A549 (cell line): ENCODE measurements around the gene ZNF324. TPM values are rescaled to one million over a fixed set of nuclear protein-coding genes. Genes with fewer than 3 reads are reported as not detected.
A peak's percentile ranks its signal among the peaks of the same experiment; 100 is the strongest.

ENCODE experiments used
- ATAC-seq, 2 experiments: fragments of 200-7000 bp in 1 of 2; fragments of >200 bp in 1 of 2; cut with Nextera tagmentation in 1 of 2; cut with Tn5 transposase in 1 of 2; 3 replicates each; pipeline versions ENCODE4 v1.8.0 to v1.9.1; 2018 to 2020; ENCODE audit warnings: mild to moderate bottlenecking in 1 of 2, moderate library complexity in 1 of 2
- CTCF ChIA-PET: fragments of 300-600 bp; sonication (Branson Sonifier 250); formaldehyde crosslinking; extraction: SDS; loops from one replicate; lab custom pipeline; 2021; ENCODE audit warnings: antibody characterized with exemption, inconsistent platforms; lab: Yijun Ruan, JAX
- POLR2A ChIA-PET: fragments of 350-600 bp; formaldehyde crosslinking; extraction: SDS; loops from one replicate; lab custom pipeline; 2021; ENCODE audit warnings: antibody characterized with exemption, inconsistent platforms; lab: Yijun Ruan, JAX
- DNase-seq, 2 experiments: peaks; one replicate each; pipeline versions ENCODE4 v3.0.0 to v3.0.0-alpha.2; 2011 to 2016; ENCODE audit warnings: low read depth in 1 of 2, low spot score in 1 of 2
- FAIRE-seq: peaks from 2 replicates; lab custom pipeline; 2011; peaks lifted over from hg19 to GRCh38; lab: Jason Lieb, UNC
- H3K27ac ChIP-seq, 2 experiments: fragments of >200 bp; sonication (Bioruptor Twin); formaldehyde crosslinking; 3 replicates each; pipeline ENCODE4 v1.5.1; 2016 to 2017
- H3K4me1 ChIP-seq: fragments of >200 bp; sonication (Bioruptor Twin); formaldehyde crosslinking; 3 replicates; pipeline ENCODE4 v1.6.1; 2016
- H3K4me2 ChIP-seq: fragments of >200 bp; sonication (Bioruptor Twin); formaldehyde crosslinking; 3 replicates; pipeline ENCODE4 v1.6.1; 2016
- H3K4me3 ChIP-seq: fragments of >200 bp; sonication (Bioruptor Twin); formaldehyde crosslinking; 3 replicates; pipeline ENCODE4 v1.5.1; 2016
- H3K9me3 ChIP-seq: fragments of >200 bp; sonication (Bioruptor Twin); formaldehyde crosslinking; 3 replicates; pipeline ENCODE4 v1.6.1; 2016
- EHMT2 ChIP-seq: fragments of 200-600 bp; sonication (generic); IDR thresholded peaks from 2 replicates; pipeline ENCODE4 v1.6.1; 2016; ENCODE audit warnings: antibody characterized with exemption, low read depth, mild to moderate bottlenecking, moderate library complexity
- ESRRA ChIP-seq: fragments of 150-350 bp; IDR thresholded peaks from 2 replicates; pipeline ENCODE4 v1.6.1; 2014; ENCODE audit warnings: mild to moderate bottlenecking, low read length, borderline replicate concordance
- GATA3 ChIP-seq: IDR thresholded peaks from 2 replicates; pipeline ENCODE4 v1.6.1; 2012; ENCODE audit warnings: borderline replicate concordance
- HOXA7 ChIP-seq: fragments of 250-450 bp; sonication (Bioruptor Pico); IDR thresholded peaks from 2 replicates; pipeline ENCODE4 v1.5.0; 2020; ENCODE audit warnings: mild to moderate bottlenecking, moderate library complexity
- HOXB5 ChIP-seq: fragments of 250-450 bp; sonication (Bioruptor Pico); IDR thresholded peaks from 2 replicates; pipeline ENCODE4 v1.5.0; 2020; ENCODE audit warnings: mild to moderate bottlenecking, moderate library complexity
- JUN ChIP-seq, 2 experiments: fragments of >200 bp; sonication (Bioruptor Twin); formaldehyde crosslinking; IDR thresholded peaks; 2 replicates in 1 of 2; 3 replicates in 1 of 2; pipeline ENCODE4 v1.6.1; 2016 to 2017
- JUNB ChIP-seq: fragments of >200 bp; sonication (Bioruptor Twin); formaldehyde crosslinking; IDR thresholded peaks from 2 replicates; pipeline ENCODE4 v1.6.1; 2016
- KDM1A ChIP-seq: fragments of 200-600 bp; sonication (generic); IDR thresholded peaks from 2 replicates; pipeline ENCODE4 v1.6.1; 2016; ENCODE audit warnings: low read depth, mild to moderate bottlenecking
- NR3C1 ChIP-seq: fragments of >200 bp; sonication (Bioruptor Twin); formaldehyde crosslinking; IDR thresholded peaks from 3 replicates; pipeline ENCODE4 v1.6.1; 2017
- PHF8 ChIP-seq: fragments of 200-600 bp; sonication (generic); IDR thresholded peaks from 2 replicates; pipeline ENCODE4 v1.6.1; 2016; ENCODE audit warnings: low read depth, mild to moderate bottlenecking, antibody characterized with exemption, moderate library complexity, borderline replicate concordance
- POLR2A ChIP-seq: IDR thresholded peaks from 2 replicates; pipeline ENCODE4 v1.6.1; 2012; ENCODE audit warnings: mild to moderate bottlenecking, low read length
- RARB ChIP-seq: fragments of 250-450 bp; sonication (Bioruptor Pico); IDR thresholded peaks from 2 replicates; pipeline ENCODE4 v1.8.0; 2021; ENCODE audit warnings: mild to moderate bottlenecking, moderate library complexity
- RCOR1 ChIP-seq: fragments of 150-350 bp; IDR thresholded peaks from 2 replicates; pipeline ENCODE4 v1.6.1; 2014; ENCODE audit warnings: antibody characterized with exemption, low read length, low read depth
- SMC3 ChIP-seq: fragments of >200 bp; sonication (Bioruptor Twin); formaldehyde crosslinking; IDR thresholded peaks from 3 replicates; pipeline ENCODE4 v1.6.1; 2018; ENCODE audit warnings: inconsistent platforms
- SREBF2 ChIP-seq: fragments of 450-650 bp; IDR thresholded peaks from 2 replicates; pipeline ENCODE4 v1.6.1; 2014; ENCODE audit warnings: mild to moderate bottlenecking, moderate library complexity
- TFCP2L1 ChIP-seq: fragments of 250-450 bp; sonication (Bioruptor Pico); IDR thresholded peaks from 2 replicates; pipeline ENCODE4 v1.5.0; 2021; ENCODE audit warnings: mild to moderate bottlenecking
- TP53 ChIP-seq: fragments of 250-450 bp; sonication (Bioruptor Pico); IDR thresholded peaks from 2 replicates; pipeline ENCODE4 v1.5.0; 2021; ENCODE audit warnings: mild to moderate bottlenecking, moderate library complexity
- ZC3H11A ChIP-seq: fragments of 450-650 bp; IDR thresholded peaks from 2 replicates; pipeline ENCODE4 v1.6.1; 2014; ENCODE audit warnings: antibody characterized with exemption, mild to moderate bottlenecking
- ZFP36 ChIP-seq: fragments of 450-650 bp; IDR thresholded peaks from 2 replicates; pipeline ENCODE4 v1.6.1; 2014; ENCODE audit warnings: borderline replicate concordance; ENCODE audit not compliant: partially characterized antibody
- WGBS: methylation state at CpG from one replicate; pipeline ENCODE4 v1.1.6; 2017; ENCODE audit errors: missing lambda C conversion rate; 5-methylcytosine and 5-hydroxymethylcytosine counted together
- polyA plus RNA-seq, 4 experiments: library from polyadenylated mRNA; depleted of rRNA in 3 of 4; stranded (reverse); fragments of >200 nt; fragmentation: RNase III in 1 of 4; extraction: RNeasy Plus Mini Kit Qiagen cat#74134 plus additional on column Dnase treatment in 1 of 4; gene quantifications; 2 replicates in 3 of 4; 3 replicates in 1 of 4; pipeline ENCODE4 v1.2.3, GENCODE V29; 2011 to 2017
- TF ChIP-seq, protein P1 (sequence below): IDR thresholded peaks from 2 replicates; pipeline ENCODE4 v1.6.1; 2012
- TF ChIP-seq, protein P2 (sequence below): fragments of 200-600 bp; sonication (generic); IDR thresholded peaks from 2 replicates; pipeline ENCODE4 v1.6.1; 2016; ENCODE audit warnings: antibody characterized with exemption, mild to moderate bottlenecking, moderate library complexity
- TF ChIP-seq, protein P3 (sequence below): IDR thresholded peaks from 2 replicates; pipeline ENCODE4 v1.6.1; 2012; ENCODE audit warnings: low read depth, borderline replicate concordance
- TF ChIP-seq, protein P4 (sequence below): fragments of >200 bp; sonication (Bioruptor Twin); formaldehyde crosslinking; IDR thresholded peaks from 3 replicates; pipeline ENCODE4 v1.6.1; 2016
- TF ChIP-seq, protein P5 (sequence below): fragments of 250-450 bp; sonication (Bioruptor Pico); IDR thresholded peaks from 2 replicates; pipeline ENCODE4 v1.5.0; 2021; ENCODE audit warnings: mild to moderate bottlenecking, moderate library complexity, borderline replicate concordance
- TF ChIP-seq, protein P6 (sequence below): fragments of 150-350 bp; IDR thresholded peaks from 2 replicates; pipeline ENCODE4 v1.6.1; 2014; ENCODE audit warnings: low read depth, mild to moderate bottlenecking, low read length
- TF ChIP-seq, protein P7 (sequence below): fragments of 450-650 bp; IDR thresholded peaks from 2 replicates; pipeline ENCODE4 v1.6.1; 2014; ENCODE audit warnings: antibody characterized with exemption

ZNF324 gene
- polyA plus RNA-seq, 2 of the 4 experiments (the other 2 are of a cell fraction) = 3.0 to 6.9 TPM

DNA sequence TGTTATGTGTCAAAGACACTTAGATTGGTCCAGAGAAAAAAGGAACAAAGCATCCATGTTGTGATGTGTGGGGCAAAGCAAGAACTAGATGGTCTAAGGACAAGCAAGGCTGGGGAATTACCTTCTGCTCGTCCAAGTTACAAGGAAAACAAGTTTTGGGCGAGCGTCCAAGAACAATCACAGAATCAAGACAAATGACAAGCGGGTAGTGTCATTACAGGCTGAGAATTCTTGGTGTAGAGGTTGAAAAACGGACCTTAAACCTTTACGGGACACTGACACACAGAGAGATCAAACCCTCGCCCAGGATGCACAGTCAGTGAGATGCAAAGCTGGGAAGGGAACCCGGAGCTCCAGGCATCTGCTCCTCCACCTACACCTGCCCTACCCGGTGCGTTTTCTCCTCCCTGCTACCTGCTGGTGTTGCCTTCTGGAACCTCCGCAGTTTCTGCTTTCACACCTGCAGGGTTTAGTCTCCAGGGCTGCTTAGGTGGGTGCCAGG is 16.0 kb upstream of the ZNF324 start:
- Histone ChIP-seq H3K27ac (peak overlapping the region in 1 of 2 experiments; percentile 45; a peak in 2 of 6 replicates), H3K4me1 (no peaks in the 10 kb centered on the region), H3K4me3 (peak overlapping the region; percentile 85), H3K9me3 (peaks cover 39% of the 10 kb centered on the region), H3K4me2 (peak overlapping the region; percentile 94)
- TF ChIP-seq SMC3 (no peak), RARB (CRISPR knock-in tag) (no peak), GATA3 (no peak), KDM1A (no peak), NR3C1 (no peak), PHF8 (no peak), ZC3H11A (no peak; the same call in 1 of the 2 replicates), JUN (IDR thresholded peaks at IDR 0.05) (no peak), ESRRA (no peak), RCOR1 (no peak), EHMT2 (no peak), ZFP36 (no peak), HOXB5 (CRISPR knock-in tag) (no peak), SREBF2 (no peak)
- TF ChIP-seq, protein P1, sequence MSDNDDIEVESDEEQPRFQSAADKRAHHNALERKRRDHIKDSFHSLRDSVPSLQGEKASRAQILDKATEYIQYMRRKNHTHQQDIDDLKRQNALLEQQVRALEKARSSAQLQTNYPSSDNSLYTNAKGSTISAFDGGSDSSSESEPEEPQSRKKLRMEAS = no peak
- TF ChIP-seq, protein P2, sequence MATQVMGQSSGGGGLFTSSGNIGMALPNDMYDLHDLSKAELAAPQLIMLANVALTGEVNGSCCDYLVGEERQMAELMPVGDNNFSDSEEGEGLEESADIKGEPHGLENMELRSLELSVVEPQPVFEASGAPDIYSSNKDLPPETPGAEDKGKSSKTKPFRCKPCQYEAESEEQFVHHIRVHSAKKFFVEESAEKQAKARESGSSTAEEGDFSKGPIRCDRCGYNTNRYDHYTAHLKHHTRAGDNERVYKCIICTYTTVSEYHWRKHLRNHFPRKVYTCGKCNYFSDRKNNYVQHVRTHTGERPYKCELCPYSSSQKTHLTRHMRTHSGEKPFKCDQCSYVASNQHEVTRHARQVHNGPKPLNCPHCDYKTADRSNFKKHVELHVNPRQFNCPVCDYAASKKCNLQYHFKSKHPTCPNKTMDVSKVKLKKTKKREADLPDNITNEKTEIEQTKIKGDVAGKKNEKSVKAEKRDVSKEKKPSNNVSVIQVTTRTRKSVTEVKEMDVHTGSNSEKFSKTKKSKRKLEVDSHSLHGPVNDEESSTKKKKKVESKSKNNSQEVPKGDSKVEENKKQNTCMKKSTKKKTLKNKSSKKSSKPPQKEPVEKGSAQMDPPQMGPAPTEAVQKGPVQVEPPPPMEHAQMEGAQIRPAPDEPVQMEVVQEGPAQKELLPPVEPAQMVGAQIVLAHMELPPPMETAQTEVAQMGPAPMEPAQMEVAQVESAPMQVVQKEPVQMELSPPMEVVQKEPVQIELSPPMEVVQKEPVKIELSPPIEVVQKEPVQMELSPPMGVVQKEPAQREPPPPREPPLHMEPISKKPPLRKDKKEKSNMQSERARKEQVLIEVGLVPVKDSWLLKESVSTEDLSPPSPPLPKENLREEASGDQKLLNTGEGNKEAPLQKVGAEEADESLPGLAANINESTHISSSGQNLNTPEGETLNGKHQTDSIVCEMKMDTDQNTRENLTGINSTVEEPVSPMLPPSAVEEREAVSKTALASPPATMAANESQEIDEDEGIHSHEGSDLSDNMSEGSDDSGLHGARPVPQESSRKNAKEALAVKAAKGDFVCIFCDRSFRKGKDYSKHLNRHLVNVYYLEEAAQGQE = no peak
- TF ChIP-seq, protein P3, sequence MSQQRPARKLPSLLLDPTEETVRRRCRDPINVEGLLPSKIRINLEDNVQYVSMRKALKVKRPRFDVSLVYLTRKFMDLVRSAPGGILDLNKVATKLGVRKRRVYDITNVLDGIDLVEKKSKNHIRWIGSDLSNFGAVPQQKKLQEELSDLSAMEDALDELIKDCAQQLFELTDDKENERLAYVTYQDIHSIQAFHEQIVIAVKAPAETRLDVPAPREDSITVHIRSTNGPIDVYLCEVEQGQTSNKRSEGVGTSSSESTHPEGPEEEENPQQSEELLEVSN = no peak
- TF ChIP-seq, protein P4, sequence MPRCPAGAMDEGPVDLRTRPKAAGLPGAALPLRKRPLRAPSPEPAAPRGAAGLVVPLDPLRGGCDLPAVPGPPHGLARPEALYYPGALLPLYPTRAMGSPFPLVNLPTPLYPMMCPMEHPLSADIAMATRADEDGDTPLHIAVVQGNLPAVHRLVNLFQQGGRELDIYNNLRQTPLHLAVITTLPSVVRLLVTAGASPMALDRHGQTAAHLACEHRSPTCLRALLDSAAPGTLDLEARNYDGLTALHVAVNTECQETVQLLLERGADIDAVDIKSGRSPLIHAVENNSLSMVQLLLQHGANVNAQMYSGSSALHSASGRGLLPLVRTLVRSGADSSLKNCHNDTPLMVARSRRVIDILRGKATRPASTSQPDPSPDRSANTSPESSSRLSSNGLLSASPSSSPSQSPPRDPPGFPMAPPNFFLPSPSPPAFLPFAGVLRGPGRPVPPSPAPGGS = no peak
- ChIA-PET POLR2A (interaction anchor here (0.7 to 1.4 kb wide), 4 partner anchors 42 to 93 kb away, joined by 3 to 4 read pairs (median 4); partner anchors contain the start of genes TRIM28, ZNF497 and ZNF584), CTCF (interaction anchor here (0.8 to 1.4 kb wide), 3 partner anchors 11 to 69 kb away, joined by 3 to 6 read pairs (median 4); partner anchors contain the start of genes ZBTB45 and ZNF584)
- WGBS = 1% methylated on average over 11 of the region's 11 CpGs
- FAIRE-seq (no peak), DNase-seq (peak in 1 of 2 experiments; percentile 48), ATAC-seq (peak; percentile 52 to 53)

DNA sequence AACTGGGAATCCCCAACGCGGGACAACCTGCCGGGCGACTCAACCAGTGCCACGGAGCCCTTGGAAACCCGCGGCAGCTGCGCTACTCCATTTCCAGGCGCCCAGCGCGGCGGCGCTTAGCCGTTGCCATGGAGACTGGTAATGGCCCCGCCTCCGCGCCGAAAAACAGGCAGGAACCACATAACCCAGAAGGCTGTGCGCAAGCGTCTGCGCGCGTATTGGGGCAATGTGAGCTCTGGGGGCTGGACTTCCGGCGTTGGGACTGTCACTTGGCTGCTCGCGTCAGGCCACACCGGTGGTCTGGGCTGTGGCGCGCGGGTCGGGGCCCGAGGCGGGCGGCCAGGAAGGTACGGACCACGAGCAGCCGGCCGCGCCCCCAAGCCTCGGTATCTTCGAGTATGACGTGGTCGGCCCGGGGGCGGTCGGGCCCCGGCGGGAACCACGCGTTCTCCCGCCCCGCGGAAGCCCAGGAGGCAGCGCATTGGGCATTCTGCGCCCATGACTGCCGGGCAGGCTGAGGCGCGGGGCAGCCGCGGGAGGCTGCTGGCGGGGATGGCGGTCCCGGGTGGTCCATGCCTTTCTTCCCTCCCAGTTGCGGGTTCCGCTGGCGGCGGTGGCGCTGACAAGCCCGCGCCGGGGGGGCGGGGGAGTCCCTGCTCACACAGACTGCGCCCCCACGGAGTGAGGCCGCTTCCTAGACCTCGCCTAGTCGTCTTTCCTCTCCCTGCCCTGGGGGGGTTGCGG is 15.3 kb upstream of the ZNF324 start, which contains the start of gene ZNF324B:
TSS of gene ZNF324B (plus strand) at position 265 of the 744 bp plus-strand sequence. CDS start 2,080 bp downstream, outside the sequence.
- DNase-seq (peak; percentile 97 to 98), FAIRE-seq (peak; percentile 63), ATAC-seq (peak; percentile 95 to 98)
- peak within 1 kb of the TSS; percentile 76 to 90 for H3K27ac ChIP-seq
- POLR2A ChIA-PET = interaction anchor here (0.7 to 1.4 kb wide), 5 partner anchors 43 to 92 kb away, joined by 3 to 4 read pairs (median 4); partner anchors contain the start of genes TRIM28, ZBTB45, ZNF497 and ZNF584
- peaks cover 35% of the 10 kb centered on the region for H3K9me3 ChIP-seq
- peak within 1 kb of the TSS; percentile 85 for H3K4me3 ChIP-seq
- under 1% methylated on average over 30 of the region's 79 CpGs for WGBS
- H3K4me1 ChIP-seq = no peaks in the 10 kb centered on the region
- H3K4me2 ChIP-seq = peak within 1 kb of the TSS; percentile 94
- CTCF ChIA-PET = interaction anchor here (1.2 to 1.4 kb wide), 2 partner anchors 10 to 68 kb away, joined by 3 to 6 read pairs; partner anchors contain the start of gene ZBTB45
- TF ChIP-seq TFCP2L1 (CRISPR knock-in tag) (0 out of 2 replicates have a peak, but pooled peaks have one; percentile 45), PHF8 (peak; percentile 64), POLR2A (peak; percentile 55), HOXA7 (CRISPR knock-in tag) (no peak), JUNB (no peak), RCOR1 (no peak), ZFP36 (no peak), HOXB5 (CRISPR knock-in tag) (no peak; the same call in 1 of the 2 replicates), TP53 (CRISPR knock-in tag) (no peak)
- TF ChIP-seq, protein P5, sequence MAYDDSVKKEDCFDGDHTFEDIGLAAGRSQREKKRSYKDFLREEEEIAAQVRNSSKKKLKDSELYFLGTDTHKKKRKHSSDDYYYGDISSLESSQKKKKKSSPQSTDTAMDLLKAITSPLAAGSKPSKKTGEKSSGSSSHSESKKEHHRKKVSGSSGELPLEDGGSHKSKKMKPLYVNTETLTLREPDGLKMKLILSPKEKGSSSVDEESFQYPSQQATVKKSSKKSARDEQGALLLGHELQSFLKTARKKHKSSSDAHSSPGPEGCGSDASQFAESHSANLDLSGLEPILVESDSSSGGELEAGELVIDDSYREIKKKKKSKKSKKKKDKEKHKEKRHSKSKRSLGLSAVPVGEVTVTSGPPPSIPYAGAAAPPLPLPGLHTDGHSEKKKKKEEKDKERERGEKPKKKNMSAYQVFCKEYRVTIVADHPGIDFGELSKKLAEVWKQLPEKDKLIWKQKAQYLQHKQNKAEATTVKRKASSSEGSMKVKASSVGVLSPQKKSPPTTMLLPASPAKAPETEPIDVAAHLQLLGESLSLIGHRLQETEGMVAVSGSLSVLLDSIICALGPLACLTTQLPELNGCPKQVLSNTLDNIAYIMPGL (CRISPR knock-in tag) = no peak
- TF ChIP-seq, protein P6, sequence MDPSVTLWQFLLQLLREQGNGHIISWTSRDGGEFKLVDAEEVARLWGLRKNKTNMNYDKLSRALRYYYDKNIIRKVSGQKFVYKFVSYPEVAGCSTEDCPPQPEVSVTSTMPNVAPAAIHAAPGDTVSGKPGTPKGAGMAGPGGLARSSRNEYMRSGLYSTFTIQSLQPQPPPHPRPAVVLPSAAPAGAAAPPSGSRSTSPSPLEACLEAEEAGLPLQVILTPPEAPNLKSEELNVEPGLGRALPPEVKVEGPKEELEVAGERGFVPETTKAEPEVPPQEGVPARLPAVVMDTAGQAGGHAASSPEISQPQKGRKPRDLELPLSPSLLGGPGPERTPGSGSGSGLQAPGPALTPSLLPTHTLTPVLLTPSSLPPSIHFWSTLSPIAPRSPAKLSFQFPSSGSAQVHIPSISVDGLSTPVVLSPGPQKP = no peak
- TF ChIP-seq, protein P7, sequence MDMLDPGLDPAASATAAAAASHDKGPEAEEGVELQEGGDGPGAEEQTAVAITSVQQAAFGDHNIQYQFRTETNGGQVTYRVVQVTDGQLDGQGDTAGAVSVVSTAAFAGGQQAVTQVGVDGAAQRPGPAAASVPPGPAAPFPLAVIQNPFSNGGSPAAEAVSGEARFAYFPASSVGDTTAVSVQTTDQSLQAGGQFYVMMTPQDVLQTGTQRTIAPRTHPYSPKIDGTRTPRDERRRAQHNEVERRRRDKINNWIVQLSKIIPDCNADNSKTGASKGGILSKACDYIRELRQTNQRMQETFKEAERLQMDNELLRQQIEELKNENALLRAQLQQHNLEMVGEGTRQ = 0 out of 2 replicates have a peak, but pooled peaks have one; percentile 4
